HUES64 (cell line): Measurements from ENCODE around the gene CAD.

Experiments used
- H3K27ac ChIP-seq: 2 replicates; pipeline ENCODE4 v1.7.0; 2013; ENCODE audit warnings: low read depth, low read length, inconsistent platforms
- H3K27me3 ChIP-seq: 2 replicates; pipeline ENCODE4 v1.6.1; 2013; ENCODE audit warnings: mild to moderate bottlenecking, low read length; ENCODE audit not compliant: insufficient read depth
- H3K36me3 ChIP-seq: 2 replicates; pipeline ENCODE4 v1.6.1; 2013; ENCODE audit warnings: mild to moderate bottlenecking, low read length; ENCODE audit not compliant: insufficient read depth
- H3K4me1 ChIP-seq: 2 replicates; pipeline ENCODE4 v1.6.1; 2013; ENCODE audit warnings: mild to moderate bottlenecking, low read length, moderate library complexity; ENCODE audit not compliant: insufficient read depth
- H3K4me3 ChIP-seq: 2 replicates; pipeline ENCODE4 v1.5.1; 2013; ENCODE audit warnings: mild to moderate bottlenecking, low read length, moderate library complexity
- H3K9ac ChIP-seq: 2 replicates; pipeline ENCODE4 v1.6.1; 2013; ENCODE audit warnings: mild to moderate bottlenecking, low read depth, low read length
- H3K9me3 ChIP-seq: 2 replicates; pipeline ENCODE4 v1.6.1; 2013; ENCODE audit warnings: low read depth, low read length; ENCODE audit not compliant: insufficient read depth
- WGBS: fragments of 150-250, 120-280 bp; methylation state at CpG from one replicate; pipeline ENCODE4 v1.1.7; 2013; ENCODE audit warnings: missing lambda C conversion rate; 5-methylcytosine and 5-hydroxymethylcytosine counted together

Gene CAD

GRCh38 chr2:27249159-27249890 lies 32.2 kb downstream of the CAD start:
- H3K27me3 ChIP-seq: peaks cover 13% of the 10 kb centered on the region
- peaks cover 3% of the 10 kb centered on the region; the same call in 1 of the 2 replicates for H3K4me1 ChIP-seq
- H3K9me3 ChIP-seq: no peaks in the 10 kb centered on the region
- 82% methylated on average over 12 of the region's 12 CpGs for WGBS
- H3K4me3 ChIP-seq: no peak overlapping the region
- H3K36me3 ChIP-seq: peaks cover 6% of the 10 kb centered on the region
- H3K9ac ChIP-seq: no peak overlapping the region
- H3K27ac ChIP-seq: no peak overlapping the region

GRCh38 chr2:27249891-27250651 lies 32.9 kb downstream of the CAD start:
- no peak overlapping the region for H3K27ac ChIP-seq
- 14% methylated on average over 22 of the region's 22 CpGs for WGBS
- peaks cover 3% of the 10 kb centered on the region; the same call in 1 of the 2 replicates for H3K4me1 ChIP-seq
- no peaks in the 10 kb centered on the region for H3K9me3 ChIP-seq
- peaks cover 2% of the 10 kb centered on the region; the same call in 1 of the 2 replicates for H3K36me3 ChIP-seq
- peaks cover 13% of the 10 kb centered on the region for H3K27me3 ChIP-seq
- H3K4me3 ChIP-seq: peak overlapping the region; percentile 37
- peak overlapping the region; percentile 44; the same call in 1 of the 2 replicates for H3K9ac ChIP-seq

- peak overlapping the region; percentile 37 for H3K4me3 ChIP-seq
- 48% methylated on average over 13 of the region's 13 CpGs for WGBS
- peaks cover 13% of the 10 kb centered on the region for H3K27me3 ChIP-seq
- peak overlapping the region; percentile 44; the same call in 1 of the 2 replicates for H3K9ac ChIP-seq
- H3K27ac ChIP-seq: no peak overlapping the region
- no peaks in the 10 kb centered on the region for H3K36me3 ChIP-seq
- H3K9me3 ChIP-seq: no peaks in the 10 kb centered on the region
- peaks cover 3% of the 10 kb centered on the region; the same call in 1 of the 2 replicates for H3K4me1 ChIP-seq
Measured at GRCh38 chr2:27250652-27251379, 33.6 kb downstream of the CAD start.

GRCh38 chr2:27251766-27252165 lies 34.6 kb downstream of the CAD start:
- peaks cover 13% of the 10 kb centered on the region for H3K27me3 ChIP-seq
- H3K9me3 ChIP-seq: no peaks in the 10 kb centered on the region
- peaks cover 3% of the 10 kb centered on the region; the same call in 1 of the 2 replicates for H3K4me1 ChIP-seq
- no peak overlapping the region for H3K9ac ChIP-seq
- H3K27ac ChIP-seq: no peak overlapping the region
- H3K4me3 ChIP-seq: no peak overlapping the region
- H3K36me3 ChIP-seq: no peaks in the 10 kb centered on the region
- WGBS: 78% methylated on average over 13 of the region's 13 CpGs

- no peak overlapping the region for H3K4me3 ChIP-seq
- H3K27me3 ChIP-seq: peaks cover 25% of the 10 kb centered on the region
- WGBS: 77% methylated on average over 13 of the region's 13 CpGs
- H3K9ac ChIP-seq: no peak overlapping the region
- H3K36me3 ChIP-seq: no peaks in the 10 kb centered on the region
- no peaks in the 10 kb centered on the region for H3K9me3 ChIP-seq
- no peak overlapping the region for H3K27ac ChIP-seq
- H3K4me1 ChIP-seq: peaks cover 3% of the 10 kb centered on the region; the same call in 1 of the 2 replicates
Measured at GRCh38 chr2:27255187-27255586, 38.0 kb downstream of the CAD start.

- H3K9ac ChIP-seq: no peak overlapping the region
Measured at GRCh38 chr2:27255660-27256059, 38.5 kb downstream of the CAD start.

GRCh38 chr2:27256855-27257454 lies 39.8 kb downstream of the CAD start:
- no peaks in the 10 kb centered on the region for H3K36me3 ChIP-seq
- no peaks in the 10 kb centered on the region for H3K9me3 ChIP-seq
- 87% methylated on average over 7 of the region's 7 CpGs for WGBS
- no peak overlapping the region for H3K4me3 ChIP-seq
- no peak overlapping the region for H3K27ac ChIP-seq
- H3K27me3 ChIP-seq: peaks cover 30% of the 10 kb centered on the region
- H3K9ac ChIP-seq: no peak overlapping the region
- H3K4me1 ChIP-seq: peaks cover 6% of the 10 kb centered on the region; the same call in 1 of the 2 replicates

More at GRCh38 chr2:27255660-27256059, 38.5 kb downstream of the CAD start:
- no peaks in the 10 kb centered on the region for H3K9me3 ChIP-seq
- no peaks in the 10 kb centered on the region for H3K36me3 ChIP-seq
- H3K27me3 ChIP-seq: peaks cover 26% of the 10 kb centered on the region
- H3K27ac ChIP-seq: no peak overlapping the region
- no peak overlapping the region for H3K4me3 ChIP-seq
- 69% methylated on average over 1 of the region's 1 CpG for whole genome bisulfite sequencing
- no peaks in the 10 kb centered on the region for H3K4me1 ChIP-seq

GRCh38 chr2:27258051-27258450 lies 40.9 kb downstream of the CAD start:
- Histone ChIP-seq H3K4me3 (no peak overlapping the region), H3K27ac (no peak overlapping the region), H3K27me3 (peaks cover 41% of the 10 kb centered on the region), H3K9me3 (no peaks in the 10 kb centered on the region), H3K36me3 (no peaks in the 10 kb centered on the region), H3K4me1 (peaks cover 6% of the 10 kb centered on the region; the same call in 1 of the 2 replicates), H3K9ac (no peak overlapping the region)
- WGBS: 94% methylated on average over 8 of the region's 8 CpGs

GRCh38 chr2:27261241-27261925 lies 44.2 kb downstream of the CAD start:
- H3K27me3 ChIP-seq: peaks cover 74% of the 10 kb centered on the region

GRCh38 chr2:27261926-27262298 lies 44.7 kb downstream of the CAD start:
- H3K9ac ChIP-seq: no peak overlapping the region
- H3K36me3 ChIP-seq: no peaks in the 10 kb centered on the region
- no peak overlapping the region for H3K27ac ChIP-seq
- H3K9me3 ChIP-seq: no peaks in the 10 kb centered on the region
- peak overlapping the region; percentile 72 for H3K4me3 ChIP-seq
- H3K4me1 ChIP-seq: peaks cover 13% of the 10 kb centered on the region
- 2% methylated on average over 40 of the region's 40 CpGs for WGBS
- H3K27me3 ChIP-seq: peaks cover 79% of the 10 kb centered on the region

More at GRCh38 chr2:27261241-27261925, 44.2 kb downstream of the CAD start:
- Histone ChIP-seq H3K4me3 (peak overlapping the region; percentile 72), H3K4me1 (peaks cover 13% of the 10 kb centered on the region), H3K36me3 (no peaks in the 10 kb centered on the region), H3K27ac (no peak overlapping the region), H3K9ac (no peak overlapping the region), H3K9me3 (no peaks in the 10 kb centered on the region)
- 47% methylated on average over 11 of the region's 11 CpGs for WGBS
